Frontal cortex (tissue), 4 donors: ENCODE data around the gene NAT10. TPM values are rescaled to one million over a fixed set of nuclear protein-coding genes. Genes with fewer than 3 reads are reported as not detected.

Experiments used
- DNase-seq, 2 donors: peaks; one replicate each; pipeline ENCODE4 v3.0.0; 2012; ENCODE audit warnings: low spot score in 2 of 2
- FAIRE-seq: peaks from 2 replicates; lab custom pipeline; 2012; peaks lifted over from hg19 to GRCh38; lab: Jason Lieb, UNC
- total RNA-seq: library from RNA; depleted of rRNA; stranded (reverse); fragments of >200 nt; gene quantifications from one replicate; pipeline ENCODE4 v1.2.3, GENCODE V29; 2014
- donor health status: control.
- donor health status: control.
- donor health status: control.

Gene NAT10
- total RNA-seq, 1 donor from 2014 or later, result 14.7 TPM

GRCh38 chr11:34104680-34105078 lies 750 bp upstream of the NAT10 start:
- no peak for FAIRE-seq
- no peak for DNase-seq

- FAIRE-seq (no peak), DNase-seq (no peak)
Measured at GRCh38 chr11:34105957-34106504, 602 bp downstream of the NAT10 start.

GRCh38 chr11:34111722-34112270 lies 6.4 kb downstream of the NAT10 start:
- FAIRE-seq (no peak), DNase-seq (no peak)

GRCh38 chr11:34114014-34114413 lies 8.6 kb downstream of the NAT10 start:
- FAIRE-seq (no peak), DNase-seq (no peak)

GRCh38 chr11:34114471-34114870 lies 9.0 kb downstream of the NAT10 start:
- no peak for DNase-seq
- no peak for FAIRE-seq

- no peak for DNase-seq
- no peak for FAIRE-seq
Measured at GRCh38 chr11:34120651-34121050, 15.2 kb downstream of the NAT10 start.

- DNase-seq, result no peak
- no peak for FAIRE-seq
Measured at GRCh38 chr11:34124885-34125668, 19.6 kb downstream of the NAT10 start.

- no peak for FAIRE-seq
Measured at GRCh38 chr11:34126959-34127848, 21.8 kb downstream of the NAT10 start.

GRCh38 chr11:34128824-34129223 lies 23.4 kb downstream of the NAT10 start:
- FAIRE-seq (no peak), DNase-seq (no peak)

More at GRCh38 chr11:34126959-34127848, 21.8 kb downstream of the NAT10 start:
- DNase-seq, result no peak

GRCh38 chr11:34132261-34132965 lies 27.0 kb downstream of the NAT10 start:
- DNase-seq (no peak), FAIRE-seq (no peak)

GRCh38 chr11:34134765-34135164 lies 29.3 kb downstream of the NAT10 start:
- FAIRE-seq (no peak), DNase-seq (no peak)

- DNase-seq (no peak), FAIRE-seq (no peak)
Measured at GRCh38 chr11:34135439-34135838, 30.0 kb downstream of the NAT10 start.

GRCh38 chr11:34136420-34136819 lies 31.0 kb downstream of the NAT10 start:
- no peak for FAIRE-seq

GRCh38 chr11:34139346-34139745 lies 33.9 kb downstream of the NAT10 start:
- DNase-seq (no peak), FAIRE-seq (no peak)

More at GRCh38 chr11:34136420-34136819, 31.0 kb downstream of the NAT10 start:
- DNase-seq, result no peak

GRCh38 chr11:34140149-34140548 lies 34.7 kb downstream of the NAT10 start:
- DNase-seq (no peak), FAIRE-seq (no peak)

- no peak for FAIRE-seq
- DNase-seq, result no peak
Measured at GRCh38 chr11:34143048-34143447, 37.6 kb downstream of the NAT10 start.

GRCh38 chr11:34145073-34145472 lies 39.6 kb downstream of the NAT10 start:
- no peak for DNase-seq
- no peak for FAIRE-seq

- no peak for FAIRE-seq
- DNase-seq, result no peak
Measured at GRCh38 chr11:34145847-34146381, 40.5 kb downstream of the NAT10 start.

GRCh38 chr11:34146411-34146810 lies 41.0 kb downstream of the NAT10 start:
- no peak for DNase-seq
- no peak for FAIRE-seq
